MM.1S (cell line): ENCODE measurements around the gene LRRC32.

Experiments
- DNase-seq: peaks from one replicate; pipeline ENCODE4 v3.0.0-alpha.2; 2015
- H2AFZ ChIP-seq: fragments of 300-600 bp; sonication (generic); 2 replicates; pipeline ENCODE4 v1.6.0; 2016; ENCODE audit warnings: antibody characterized with exemption, low read length
- H3F3A ChIP-seq: fragments of 300-600 bp; sonication (generic); 2 replicates; pipeline ENCODE4 v1.6.1; 2016; ENCODE audit warnings: mild to moderate bottlenecking, antibody characterized with exemption, low read length, moderate library complexity, mixed read lengths; ENCODE audit not compliant: insufficient read depth
- H3K27ac ChIP-seq: fragments of 300-600 bp; sonication (generic); 2 replicates; pipeline ENCODE4 v1.5.1; 2016; ENCODE audit warnings: mild to moderate bottlenecking, low read length
- H3K27me3 ChIP-seq: fragments of 300-600 bp; sonication (generic); replicated peaks from 2 replicates; pipeline ENCODE4 v1.6.0; 2016; ENCODE audit warnings: low read length; ENCODE audit not compliant: insufficient read depth
- H3K36me3 ChIP-seq: fragments of 300-600 bp; sonication (generic); replicated peaks from 2 replicates; pipeline ENCODE4 v1.6.1; 2016; ENCODE audit warnings: mild to moderate bottlenecking, low read length, mixed read lengths; ENCODE audit not compliant: insufficient read depth
- H3K4me1 ChIP-seq: fragments of 300-600 bp; sonication (generic); 2 replicates; pipeline ENCODE4 v1.6.1; 2016; ENCODE audit warnings: low read length, mixed read lengths
- H3K4me2 ChIP-seq: fragments of 300-600 bp; sonication (generic); 2 replicates; pipeline ENCODE4 v1.6.0; 2016; ENCODE audit warnings: low read depth, low read length
- H3K4me3 ChIP-seq: fragments of 300-600 bp; sonication (generic); 2 replicates; pipeline ENCODE4 v1.5.1; 2016; ENCODE audit warnings: low read length, mixed read lengths
- H3K79me2 ChIP-seq: fragments of 300-600 bp; sonication (generic); 2 replicates; pipeline ENCODE4 v1.6.1; 2016; ENCODE audit warnings: mixed run types, low read length, mixed read lengths
- H3K9ac ChIP-seq: fragments of 300-600 bp; sonication (generic); 2 replicates; pipeline ENCODE4 v1.6.1; 2016; ENCODE audit warnings: low read length, mixed read lengths
- H3K9me2 ChIP-seq: fragments of 300-600 bp; sonication (generic); replicated peaks from 2 replicates; pipeline ENCODE4 v1.6.1; 2016; ENCODE audit warnings: mild to moderate bottlenecking, low read length, mixed read lengths; ENCODE audit not compliant: insufficient read depth
- H3K9me3 ChIP-seq: fragments of 300-600 bp; sonication (generic); replicated peaks from 2 replicates; pipeline ENCODE4 v1.6.1; 2016; ENCODE audit warnings: mild to moderate bottlenecking, low read length, mixed read lengths; ENCODE audit not compliant: insufficient read depth
- H4K20me1 ChIP-seq: fragments of 300-600 bp; sonication (generic); 2 replicates; pipeline ENCODE4 v1.6.1; 2016; ENCODE audit warnings: mild to moderate bottlenecking, low read length, moderate library complexity, mixed read lengths; ENCODE audit not compliant: insufficient read depth
- CTCF ChIP-seq: fragments of 300-600 bp; sonication (generic); IDR thresholded peaks from 2 replicates; pipeline ENCODE4 v1.5.1; 2016; ENCODE audit warnings: antibody characterized with exemption, low read length, mixed read lengths
- EZH2 ChIP-seq: fragments of 300-600 bp; sonication (generic); optimal IDR thresholded peaks from 2 replicates; pipeline ENCODE3; 2017; ENCODE audit warnings: low read depth, mild to moderate bottlenecking, antibody characterized with exemption, low read length, mixed read lengths
- EZH2phosphoT487 ChIP-seq: fragments of 300-600 bp; sonication (generic); IDR thresholded peaks from 2 replicates; pipeline ENCODE4 v1.6.1; 2018; ENCODE audit warnings: antibody characterized with exemption, low read length

Gene LRRC32

GRCh38 chr11:76702336-76703128 lies 32.0 kb upstream of the LRRC32 start:
- Histone ChIP-seq H3K27me3 (no peaks in the 10 kb centered on the region), H3K9ac (no peak overlapping the region), H3K79me2 (no peaks in the 10 kb centered on the region), H3F3A (no peaks in the 10 kb centered on the region), H2AFZ (no peak overlapping the region), H4K20me1 (no peaks in the 10 kb centered on the region), H3K36me3 (no peaks in the 10 kb centered on the region), H3K4me3 (no peak overlapping the region), H3K9me2 (no peaks in the 10 kb centered on the region), H3K4me1 (no peaks in the 10 kb centered on the region), H3K27ac (no peak overlapping the region), H3K4me2 (no peak overlapping the region), H3K9me3 (no peaks in the 10 kb centered on the region)
- no peak for TF ChIP-seq EZH2
- TF ChIP-seq EZH2phosphoT487, result no peak
- no peak for TF ChIP-seq CTCF
- no peak for DNase-seq

- H3K79me2 ChIP-seq, result no peaks in the 10 kb centered on the region
- H3K4me1 ChIP-seq, result no peaks in the 10 kb centered on the region
- no peak for DNase-seq
- no peaks in the 10 kb centered on the region for H3K36me3 ChIP-seq
- no peaks in the 10 kb centered on the region for H3K27me3 ChIP-seq
- H4K20me1 ChIP-seq, result no peaks in the 10 kb centered on the region
- H3K4me2 ChIP-seq, result no peak overlapping the region
- no peaks in the 10 kb centered on the region for H3K9me3 ChIP-seq
- no peak overlapping the region for H3K4me3 ChIP-seq
- H3F3A ChIP-seq, result no peaks in the 10 kb centered on the region
- no peaks in the 10 kb centered on the region for H3K9me2 ChIP-seq
- TF ChIP-seq EZH2 (no peak), CTCF (no peak), EZH2phosphoT487 (no peak)
- no peak overlapping the region for H3K9ac ChIP-seq
- H2AFZ ChIP-seq, result no peak overlapping the region
- no peak overlapping the region for H3K27ac ChIP-seq
These were observed 30.9 kb upstream of the LRRC32 start for GRCh38 chr11:76701294-76702040.

- Histone ChIP-seq H3K27me3 (no peaks in the 10 kb centered on the region), H3K36me3 (no peaks in the 10 kb centered on the region), H3K9ac (no peak overlapping the region), H3K27ac (no peak overlapping the region), H2AFZ (no peak overlapping the region), H3K9me3 (no peaks in the 10 kb centered on the region), H4K20me1 (no peaks in the 10 kb centered on the region), H3K4me2 (no peak overlapping the region), H3K4me1 (no peaks in the 10 kb centered on the region), H3K79me2 (no peaks in the 10 kb centered on the region), H3K4me3 (no peak overlapping the region), H3K9me2 (no peaks in the 10 kb centered on the region), H3F3A (no peaks in the 10 kb centered on the region)
- TF ChIP-seq EZH2phosphoT487 (no peak), CTCF (no peak), EZH2 (no peak)
- no peak for DNase-seq
These were observed 29.9 kb upstream of the LRRC32 start for GRCh38 chr11:76700177-76701100.
